NCI-H2227 (cell line): Measurements from ENCODE around the gene EGR1.
"Not testable (repeated sequence)": the region's sequence is repeated elsewhere in the genome, so short reads cannot be mapped to it uniquely, and the experiment has no call there.

ENCODE experiments used
- DNase-seq: peaks from one replicate; lab custom pipeline; 2025; ENCODE audit not compliant: unreplicated experiment; lab: John Stamatoyannopoulos, UW

Gene EGR1

DNA sequence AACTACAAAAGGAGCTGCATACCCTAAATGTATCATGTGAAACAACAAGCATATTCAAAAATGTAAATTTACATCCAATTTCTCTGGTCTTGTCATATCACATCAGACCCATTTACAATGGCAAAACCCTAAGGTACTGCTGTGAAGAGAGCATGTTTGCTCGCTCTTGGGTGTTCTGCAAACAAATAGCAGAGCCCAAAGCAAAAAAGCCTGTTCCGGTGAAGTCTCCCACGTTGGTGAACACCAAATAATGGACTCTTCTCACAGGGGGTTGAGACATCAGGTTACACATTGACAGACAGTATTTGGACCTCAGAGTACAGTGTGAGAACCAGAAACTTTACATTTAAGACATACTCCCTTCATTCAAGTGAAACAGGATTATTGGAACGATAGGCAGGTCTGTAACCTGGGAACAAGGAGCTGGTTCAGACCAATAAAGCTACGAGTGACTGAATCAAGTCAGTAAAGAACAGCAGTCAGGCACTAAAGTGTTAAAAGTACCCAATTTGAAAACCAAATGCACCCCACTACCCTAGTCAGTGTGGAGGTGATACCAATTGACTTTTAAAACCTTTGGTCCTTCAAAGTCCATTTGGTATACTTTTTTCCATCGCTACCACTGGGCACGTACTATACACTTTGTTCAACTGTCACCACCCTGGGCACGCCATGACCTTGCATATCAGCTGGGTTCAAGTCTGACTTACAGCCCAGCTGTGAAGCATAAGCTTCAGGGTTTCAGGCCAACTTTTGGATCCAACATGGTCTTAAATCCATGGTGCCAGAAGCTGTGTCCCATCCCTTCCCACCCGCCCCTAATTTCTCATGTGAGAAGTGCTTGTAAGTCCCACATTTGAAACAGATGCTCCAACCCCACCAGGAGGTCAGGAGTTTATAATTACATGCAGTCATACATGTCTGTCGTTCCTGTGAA lies 41.4 kb downstream of the EGR1 start:
- no peak for DNase-seq

GRCh38 chr5:138507485-138507884 lies 42.2 kb downstream of the EGR1 start:
- not testable (repeated sequence) for DNase-seq

GRCh38 chr5:138508958-138509357 lies 43.7 kb downstream of the EGR1 start:
- no peak for DNase-seq

- no peak for DNase-seq
Measured at GRCh38 chr5:138514021-138514420, 48.7 kb downstream of the EGR1 start.

GRCh38 chr5:138515556-138516245 lies 50.4 kb downstream of the EGR1 start:
- DNase-seq = no peak

DNA sequence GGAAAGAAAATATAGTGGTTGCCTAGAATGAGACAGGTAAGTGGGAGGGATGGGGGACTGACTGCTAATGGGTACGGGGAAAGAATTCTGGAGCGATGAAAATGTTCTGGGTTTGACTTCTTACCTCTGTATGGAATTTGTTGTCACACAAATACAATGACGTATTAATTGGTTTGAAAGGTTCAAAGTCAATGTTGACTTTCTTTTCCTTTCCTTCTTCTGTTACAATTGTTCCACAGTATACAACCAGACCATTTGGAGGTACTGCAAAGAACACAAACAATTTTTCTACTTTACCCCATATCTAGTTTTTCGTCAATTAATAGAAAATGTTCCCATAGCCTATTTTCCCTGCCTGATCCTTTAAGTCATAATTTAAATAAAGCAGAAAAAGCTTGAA lies 52.2 kb downstream of the EGR1 start:
- no peak for DNase-seq
